H1 (cell line): Measurements from ENCODE around the gene KCNB1. TPM values are rescaled to one million over a fixed set of nuclear protein-coding genes. Genes with fewer than 3 reads are reported as not detected.

ENCODE experiments used
- CTCF ChIA-PET: fragments of 300-600 bp; sonication (Branson Sonifier 250); formaldehyde crosslinking; loops from one replicate; lab custom pipeline; 2021; ENCODE audit not compliant: partially characterized antibody; lab: Charles Lee
- POLR2A ChIA-PET: fragments of 300-600 bp; sonication (Branson Sonifier 250); formaldehyde crosslinking; loops from one replicate; lab custom pipeline; 2021; ENCODE audit warnings: inconsistent platforms; ENCODE audit not compliant: partially characterized antibody; lab: Charles Lee
- DNase-seq, 2 experiments: peaks; one replicate each; pipeline versions ENCODE4 v3.0.0 to v3.0.0-alpha.2; 2010 to 2022; ENCODE audit warnings: low spot score in 2 of 2, low read depth in 1 of 2, mixed read lengths in 1 of 2
- FAIRE-seq: peaks from 2 replicates; lab custom pipeline; 2011; peaks lifted over from hg19 to GRCh38; lab: Jason Lieb, UNC
- H2AFZ ChIP-seq: 2 replicates; pipeline ENCODE4 v1.8.1; 2012; ENCODE audit warnings: low read length, inconsistent platforms
- H2AK5ac ChIP-seq: 2 replicates; pipeline ENCODE4 v1.6.1; 2013; ENCODE audit warnings: low read depth, low read length
- H2BK120ac ChIP-seq: replicated peaks from 2 replicates; pipeline ENCODE3; 2013; ENCODE audit warnings: low read depth, low read length, inconsistent platforms
- H2BK12ac ChIP-seq: 2 replicates; pipeline ENCODE4 v1.6.1; 2013; ENCODE audit warnings: low read depth, low read length
- H2BK15ac ChIP-seq: 2 replicates; pipeline ENCODE4 v1.6.1; 2013; ENCODE audit warnings: low read length
- H2BK20ac ChIP-seq: 2 replicates; pipeline ENCODE4 v1.6.1; 2013; ENCODE audit warnings: low read length
- H2BK5ac ChIP-seq: 2 replicates; pipeline ENCODE4 v1.6.1; 2013; ENCODE audit warnings: low read depth, low read length
- H3K14ac ChIP-seq: 2 replicates; pipeline ENCODE4 v1.6.1; 2013; ENCODE audit warnings: inconsistent platforms; ENCODE audit not compliant: insufficient read length
- H3K18ac ChIP-seq: 2 replicates; pipeline ENCODE4 v1.6.1; 2013; ENCODE audit warnings: low read length; ENCODE audit errors: extremely low read depth
- H3K23ac ChIP-seq: 2 replicates; pipeline ENCODE4 v1.6.1; 2013; ENCODE audit warnings: inconsistent platforms; ENCODE audit not compliant: insufficient read length
- H3K23me2 ChIP-seq: 2 replicates; pipeline ENCODE4 v1.6.1; 2013; ENCODE audit warnings: low read depth, low read length
- H3K27ac ChIP-seq: 2 replicates; pipeline ENCODE4 v1.6.1; 2011; ENCODE audit warnings: low read depth, low read length, inconsistent platforms
- H3K27me3 ChIP-seq, 4 experiments: replicated peaks in 1 of 4; 1 replicate in 1 of 4; 2 replicates in 3 of 4; pipeline versions ENCODE4 v1.6.1 to v1.8.1; 2011 to 2013; ENCODE audit warnings: low read length in 3 of 4, mild to moderate bottlenecking in 3 of 4, inconsistent platforms in 2 of 4, mixed read lengths in 2 of 4, moderate library complexity in 1 of 4; ENCODE audit not compliant: control insufficient read depth in 3 of 4, insufficient read depth in 3 of 4; ENCODE audit errors: extremely low read depth in 1 of 4
- H3K36me3 ChIP-seq, 4 experiments: 2 replicates each; pipeline versions ENCODE4 v1.6.1 to v1.8.1; 2011 to 2013; ENCODE audit warnings: mild to moderate bottlenecking in 4 of 4, low read length in 3 of 4, moderate library complexity in 2 of 4, control low read depth in 1 of 4, inconsistent platforms in 1 of 4; ENCODE audit not compliant: insufficient read depth in 4 of 4, control insufficient read depth in 2 of 4
- H3K4ac ChIP-seq: replicated peaks from 2 replicates; pipeline ENCODE3; 2013; ENCODE audit warnings: low read length, low read depth, mixed read lengths, inconsistent platforms; ENCODE audit not compliant: insufficient read length
- H3K4me1 ChIP-seq, 4 experiments: replicated peaks in 1 of 4; 1 replicate in 1 of 4; 2 replicates in 3 of 4; pipeline versions ENCODE4 v1.6.1 to v1.8.1; 2011 to 2013; ENCODE audit warnings: low read length in 3 of 4, inconsistent platforms in 2 of 4, mixed read lengths in 1 of 4; ENCODE audit not compliant: insufficient read depth in 4 of 4, control insufficient read depth in 3 of 4
- H3K4me2 ChIP-seq, 2 experiments: 2 replicates each; pipeline versions ENCODE4 v1.6.1 to v1.8.1; 2011 to 2013; ENCODE audit warnings: low read depth in 2 of 2, low read length in 2 of 2, control low read depth in 1 of 2, inconsistent platforms in 1 of 2, mild to moderate bottlenecking in 1 of 2; ENCODE audit not compliant: insufficient read depth in 1 of 2
- H3K4me3 ChIP-seq, 4 experiments: fragments of 200-600, 300-600 bp in 1 of 4; sonication (generic), shearing (Covaris generic), sonication (Bioruptor Twin) in 1 of 4; 2 replicates each; pipeline versions ENCODE4 v1.5.1 to v1.8.1; 2011 to 2016; ENCODE audit warnings: low read length in 4 of 4, low read depth in 3 of 4, control low read depth in 2 of 4, inconsistent platforms in 2 of 4, mild to moderate bottlenecking in 2 of 4, mixed read lengths in 1 of 4, moderate library complexity in 1 of 4; ENCODE audit not compliant: insufficient read depth in 2 of 4; ENCODE audit errors: extremely low read depth in 1 of 4
- H3K56ac ChIP-seq: replicated peaks from 2 replicates; pipeline ENCODE3; 2013; ENCODE audit warnings: low read depth, mild to moderate bottlenecking, mixed read lengths, low read length, inconsistent platforms; ENCODE audit not compliant: insufficient read length
- H3K79me1 ChIP-seq: 2 replicates; pipeline ENCODE4 v1.6.1; 2013; ENCODE audit warnings: low read depth, low read length, control low read depth
- H3K79me2 ChIP-seq, 2 experiments: 2 replicates each; pipeline versions ENCODE4 v1.6.1 to v1.8.1; 2012 to 2013; ENCODE audit warnings: low read length in 2 of 2, mild to moderate bottlenecking in 2 of 2, inconsistent platforms in 1 of 2; ENCODE audit not compliant: insufficient read depth in 2 of 2, control insufficient read depth in 1 of 2
- H3K9ac ChIP-seq, 4 experiments: replicated peaks in 1 of 4; 1 replicate in 1 of 4; 2 replicates in 3 of 4; pipeline versions ENCODE4 v1.6.1 to v1.8.1; 2011 to 2013; ENCODE audit warnings: low read depth in 3 of 4, low read length in 3 of 4, control low read depth in 2 of 4, mild to moderate bottlenecking in 2 of 4, moderate library complexity in 2 of 4, inconsistent platforms in 1 of 4; ENCODE audit errors: extremely low read depth in 1 of 4
- H3K9me3 ChIP-seq, 2 experiments: 2 replicates each; pipeline versions ENCODE4 v1.6.1 to v1.8.1; 2012 to 2013; ENCODE audit warnings: mild to moderate bottlenecking in 2 of 2, moderate library complexity in 2 of 2, control low read depth in 1 of 2, inconsistent platforms in 1 of 2, low read depth in 1 of 2, low read length in 1 of 2, mixed read lengths in 1 of 2; ENCODE audit not compliant: insufficient read depth in 2 of 2
- H4K20me1 ChIP-seq, 2 experiments: replicated peaks in 1 of 2; 2 replicates each; pipeline versions ENCODE3 to v1.8.1; 2011 to 2013; ENCODE audit warnings: inconsistent platforms in 2 of 2, low read length in 2 of 2, mild to moderate bottlenecking in 1 of 2; ENCODE audit not compliant: insufficient read depth in 2 of 2, control insufficient read depth in 1 of 2
- H4K5ac ChIP-seq: 2 replicates; pipeline ENCODE4 v1.6.1; 2013; ENCODE audit warnings: low read length, low read depth, mixed read lengths, inconsistent platforms; ENCODE audit not compliant: insufficient read length
- H4K8ac ChIP-seq: 2 replicates; pipeline ENCODE4 v1.8.0; 2013; ENCODE audit warnings: mild to moderate bottlenecking, moderate library complexity, low read length, inconsistent platforms; ENCODE audit not compliant: insufficient read depth; ENCODE audit errors: extremely low read depth
- H4K91ac ChIP-seq: replicated peaks from 2 replicates; pipeline ENCODE3; 2013; ENCODE audit warnings: low read length, mixed read lengths, inconsistent platforms; ENCODE audit not compliant: insufficient read length
- CHD1 ChIP-seq: IDR thresholded peaks from 2 replicates; pipeline ENCODE4 v1.6.1; 2012; ENCODE audit warnings: low read depth, low read length, improper control_type of control experiment
- EP300 ChIP-seq, 2 experiments: IDR thresholded peaks; 1 replicate in 1 of 2; 2 replicates in 1 of 2; pipeline ENCODE4 v1.6.1; 2011 to 2012; ENCODE audit warnings: low read depth in 2 of 2, low read length in 2 of 2, mild to moderate bottlenecking in 2 of 2, borderline replicate concordance in 1 of 2, inconsistent platforms in 1 of 2, moderate library complexity in 1 of 2
- FOSL1 ChIP-seq: IDR thresholded peaks from 2 replicates; pipeline ENCODE4 v1.6.1; 2011; ENCODE audit warnings: mild to moderate bottlenecking, low read depth, low read length, moderate library complexity; ENCODE audit not compliant: insufficient read depth
- HDAC6 ChIP-seq: IDR thresholded peaks from one replicate; pipeline ENCODE4 v1.7.1; 2012; ENCODE audit warnings: low read depth, mild to moderate bottlenecking, inconsistent platforms, low read length, moderate library complexity
- NRF1 ChIP-seq: IDR thresholded peaks from 2 replicates; pipeline ENCODE4 v1.6.1; 2011; ENCODE audit warnings: mild to moderate bottlenecking, low read depth, low read length, improper control_type of control experiment
- PHF8 ChIP-seq: fragments of 200-600 bp; sonication (generic); conservative IDR thresholded peaks from 2 replicates; pipeline ENCODE4 v1.7.1; 2012; ENCODE audit warnings: low read depth, mild to moderate bottlenecking, inconsistent platforms, low read length, moderate library complexity
- RFX5 ChIP-seq: IDR thresholded peaks from 2 replicates; pipeline ENCODE4 v1.6.1; 2011; ENCODE audit warnings: low read depth, low read length, improper control_type of control experiment, borderline replicate concordance
- RXRA ChIP-seq: IDR thresholded peaks from 2 replicates; pipeline ENCODE4 v1.6.1; 2011; ENCODE audit warnings: low read depth, mild to moderate bottlenecking, low read length, moderate library complexity; ENCODE audit not compliant: insufficient read depth
- SAP30 ChIP-seq: fragments of 300-600 bp; sonication (generic); IDR thresholded peaks from 2 replicates; pipeline ENCODE4 v1.7.1; 2012; ENCODE audit warnings: low read length, moderate library complexity, mild to moderate bottlenecking, inconsistent platforms; ENCODE audit not compliant: insufficient read depth, insufficient replicate concordance
- SP4 ChIP-seq: IDR thresholded peaks from 2 replicates; pipeline ENCODE4 v1.6.1; 2012; ENCODE audit warnings: low read length, inconsistent platforms
- TAF1 ChIP-seq: IDR thresholded peaks from 2 replicates; pipeline ENCODE4 v1.6.1; 2011; ENCODE audit warnings: mild to moderate bottlenecking, low read depth, low read length
- WGBS, 2 experiments: shearing (Covaris generic) in 1 of 2; methylation state at CpG; one replicate each; pipeline versions ENCODE4 v1.1.6 to v1.1.7; 2013 to 2015; ENCODE audit warnings: low lambda C conversion rate in 2 of 2, mixed read lengths in 2 of 2, inconsistent platforms in 1 of 2, low coverage in 1 of 2, missing lambda C conversion rate in 1 of 2; ENCODE audit not compliant: insufficient replicate concordance in 2 of 2, insufficient coverage in 1 of 2, insufficient read length in 1 of 2; ENCODE audit errors: extremely low coverage in 1 of 2, missing lambda C conversion rate in 1 of 2; 5-methylcytosine and 5-hydroxymethylcytosine counted together
- polyA plus RNA-seq, 7 experiments: library from polyadenylated mRNA; depleted of rRNA in 3 of 7; stranded (reverse) in 5 of 7; unstranded in 2 of 7; fragments of >200 nt in 5 of 7; fragments of 200-250 nt in 2 of 7; gene quantifications; 1 replicate in 5 of 7; 2 replicates in 1 of 7; 4 replicates in 1 of 7; pipeline versions ENCODE4 v1.2.1 to v1.2.3, GENCODE V29; 2011 to 2013; ENCODE audit warnings: missing spikeins in 2 of 7, mixed read lengths in 2 of 7
- total RNA-seq: library from RNA; stranded (reverse); fragmentation: NEBNext Ultra II Directional; extraction: Animal tissue kit (Norgen Biotek cat#: 25700); gene quantifications from 2 replicates; pipeline ENCODE4 v1.2.1, GENCODE V29; 2021
- TF ChIP-seq, protein P1 (sequence below): IDR thresholded peaks from 2 replicates; pipeline ENCODE4 v1.6.1; 2012; ENCODE audit warnings: inconsistent platforms

The KCNB1 gene
- total and polyA plus RNA-seq, 2 of the 8 experiments (the other 6 are each of a cell fraction or from before 2014, with no cell fraction given): 0.58 to 0.67 TPM

DNA sequence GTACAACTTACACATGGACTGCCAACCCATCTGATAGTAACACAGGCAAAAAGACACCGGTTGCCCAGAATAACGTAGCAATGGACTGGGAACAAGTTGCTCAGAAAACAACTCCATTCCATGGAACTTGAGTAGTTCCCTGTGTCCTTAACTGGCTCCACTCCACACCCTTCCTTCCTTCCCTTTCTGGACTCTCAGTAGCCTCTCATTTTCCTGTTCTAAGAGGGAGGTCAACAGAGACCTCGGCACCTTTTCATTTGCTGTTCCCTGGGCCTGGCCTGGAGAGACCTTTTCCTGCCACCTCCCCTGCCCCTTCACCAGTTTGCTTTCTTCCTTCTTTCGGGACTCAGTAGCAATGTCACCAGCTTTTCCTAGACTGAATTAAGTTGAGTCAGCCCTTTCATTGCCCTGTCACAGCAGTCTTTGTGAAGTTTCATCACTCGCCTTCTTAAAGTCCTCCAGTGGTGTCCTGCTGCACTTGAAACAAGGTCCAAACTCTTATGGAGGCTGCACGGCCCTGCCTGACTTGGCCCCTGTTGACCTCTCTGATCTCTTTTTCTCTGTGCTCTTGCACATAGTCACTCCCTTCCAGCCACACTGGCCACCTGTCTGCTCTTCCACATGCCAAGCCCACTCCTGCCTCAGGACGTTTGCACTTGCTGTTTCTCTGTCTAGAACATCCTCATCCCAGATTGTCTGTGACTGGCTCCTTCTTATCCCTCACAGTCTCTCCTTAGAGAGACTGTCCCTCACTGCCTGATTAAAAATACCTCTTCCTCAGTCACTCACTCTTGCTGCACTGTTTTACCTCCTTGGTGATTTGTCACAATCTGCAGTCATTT is 90.8 kb downstream of the KCNB1 start:
- H4K8ac ChIP-seq: no peak overlapping the region
- no peaks in the 10 kb centered on the region for H3K23me2 ChIP-seq
- no peaks in the 10 kb centered on the region for H4K20me1 ChIP-seq
- H2BK120ac ChIP-seq: no peak overlapping the region
- no peak overlapping the region for H2BK5ac ChIP-seq
- POLR2A ChIA-PET: no interaction called here
- H3K79me2 ChIP-seq: no peaks in the 10 kb centered on the region
- H3K36me3 ChIP-seq: no peaks in the 10 kb centered on the region
- no peak overlapping the region for H3K9ac ChIP-seq
- WGBS, 2 experiments: 86% methylated on average over 7 of the region's 7 CpGs; no CpG with 5 or more reads in 1 of the 2 experiments
- H2AFZ ChIP-seq: no peak overlapping the region
- no peak overlapping the region for H2AK5ac ChIP-seq
- H3K4me2 ChIP-seq: no peak overlapping the region
- CTCF ChIA-PET: no interaction called here
- H4K91ac ChIP-seq: no peak overlapping the region
- no peaks in the 10 kb centered on the region for H3K79me1 ChIP-seq
- no peak overlapping the region for H3K14ac ChIP-seq
- no peak overlapping the region for H3K4me3 ChIP-seq
- no peak overlapping the region for H3K23ac ChIP-seq
- DNase-seq (no peak), FAIRE-seq (no peak)
- H4K5ac ChIP-seq: no peak overlapping the region
- H2BK20ac ChIP-seq: no peak overlapping the region
- no peak overlapping the region for H3K18ac ChIP-seq
- no peaks in the 10 kb centered on the region; a peak in 3 of 7 replicates for H3K27me3 ChIP-seq
- H3K9me3 ChIP-seq: no peaks in the 10 kb centered on the region
- no peak overlapping the region for H3K4ac ChIP-seq
- no peak overlapping the region for H3K27ac ChIP-seq
- no peaks in the 10 kb centered on the region for H3K4me1 ChIP-seq
- no peak overlapping the region for H3K56ac ChIP-seq
- H2BK15ac ChIP-seq: no peak overlapping the region
- no peak overlapping the region for H2BK12ac ChIP-seq
- no peak for TF ChIP-seq CHD1
- TF ChIP-seq SAP30: no peak
- TF ChIP-seq PHF8: no peak
- TF ChIP-seq EP300 (IDR thresholded peaks at IDR 0.05; ENCODE audit: borderline replicate concordance in 1 of 2, low read depth in 2 of 2, low read length in 2 of 2): no peak
- TF ChIP-seq, protein P1, sequence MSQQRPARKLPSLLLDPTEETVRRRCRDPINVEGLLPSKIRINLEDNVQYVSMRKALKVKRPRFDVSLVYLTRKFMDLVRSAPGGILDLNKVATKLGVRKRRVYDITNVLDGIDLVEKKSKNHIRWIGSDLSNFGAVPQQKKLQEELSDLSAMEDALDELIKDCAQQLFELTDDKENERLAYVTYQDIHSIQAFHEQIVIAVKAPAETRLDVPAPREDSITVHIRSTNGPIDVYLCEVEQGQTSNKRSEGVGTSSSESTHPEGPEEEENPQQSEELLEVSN: no peak
- no peak for TF ChIP-seq RXRA
- TF ChIP-seq RFX5: no peak
- no peak for TF ChIP-seq HDAC6
- no peak for TF ChIP-seq NRF1
- no peak for TF ChIP-seq SP4
- TF ChIP-seq TAF1: no peak
- TF ChIP-seq FOSL1: no peak
